T-helper 2 cell treated with Interferon-gamma antibody and Interleukin-4, amounts not matched to agents 5 μg/mL and 100 μg/mL, for 36 hours (primary cell): Measurements from ENCODE around the gene SHB.
A peak's percentile ranks its signal among the peaks of the same experiment; 100 is the strongest.

Source experiments
- DNase-seq: peaks from one replicate; pipeline ENCODE4 v3.0.0; 2021; ENCODE audit warnings: low spot score
- H3K27ac Mint-ChIP-seq: one replicate; pipeline ENCODE4 v1.8.0; 2021; ENCODE audit warnings: mild to moderate bottlenecking, mixed read lengths
- H3K27me3 Mint-ChIP-seq: one replicate; pipeline ENCODE4 v1.8.0; 2021; ENCODE audit warnings: low read depth, mixed read lengths
- H3K36me3 Mint-ChIP-seq: one replicate; pipeline ENCODE4 v1.8.0; 2021; ENCODE audit warnings: low read depth, mixed read lengths
- H3K4me1 Mint-ChIP-seq: one replicate; pipeline ENCODE4 v1.8.0; 2021; ENCODE audit warnings: low read depth, mixed read lengths
- H3K4me3 Mint-ChIP-seq: one replicate; pipeline ENCODE4 v1.8.0; 2022; ENCODE audit warnings: mild to moderate bottlenecking, moderate library complexity, mixed read lengths
- H3K9me3 Mint-ChIP-seq: one replicate; pipeline ENCODE4 v1.8.0; 2021; ENCODE audit warnings: mixed read lengths

The SHB gene

GRCh38 chr9:37961351-37961750, 107.7 kb downstream of the SHB start:
- H3K4me1 Mint-ChIP-seq: peaks cover 27% of the 10 kb centered on the region
- H3K4me3 Mint-ChIP-seq: no peak overlapping the region
- no peak overlapping the region for H3K27ac Mint-ChIP-seq
- no peaks in the 10 kb centered on the region for H3K27me3 Mint-ChIP-seq
- no peaks in the 10 kb centered on the region for H3K36me3 Mint-ChIP-seq
- H3K9me3 Mint-ChIP-seq: no peaks in the 10 kb centered on the region
- DNase-seq: no peak

- H3K27ac Mint-ChIP-seq: no peak overlapping the region
- no peak overlapping the region for H3K4me3 Mint-ChIP-seq
- H3K27me3 Mint-ChIP-seq: no peaks in the 10 kb centered on the region
- no peak for DNase-seq
- no peaks in the 10 kb centered on the region for H3K9me3 Mint-ChIP-seq
- peaks cover 26% of the 10 kb centered on the region for H3K4me1 Mint-ChIP-seq
- no peaks in the 10 kb centered on the region for H3K36me3 Mint-ChIP-seq
Observed at GRCh38 chr9:37960631-37961030, 108.4 kb downstream of the SHB start.

DNA sequence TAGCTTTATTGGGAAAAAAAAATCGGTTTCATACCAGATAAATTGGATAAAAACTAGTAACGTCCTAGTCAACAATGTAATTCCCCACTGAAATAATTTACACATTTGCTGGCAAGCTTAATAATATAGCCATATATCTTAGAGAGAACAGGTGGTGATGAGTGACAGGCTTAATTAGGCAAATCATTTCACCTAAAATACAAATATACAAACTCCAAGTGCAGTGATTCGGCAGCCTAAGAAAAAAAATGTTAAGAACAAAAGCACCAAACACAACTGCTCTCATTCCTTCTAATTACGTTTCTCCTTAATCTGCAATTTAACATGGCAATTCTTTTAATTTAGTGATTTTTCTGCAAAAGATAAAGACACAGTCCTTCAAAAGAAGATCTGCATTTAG, 109.1 kb downstream of the SHB start:
- Mint-ChIP-seq H3K27ac (no peak overlapping the region), H3K27me3 (no peaks in the 10 kb centered on the region), H3K4me3 (no peak overlapping the region), H3K9me3 (no peaks in the 10 kb centered on the region), H3K4me1 (peaks cover 22% of the 10 kb centered on the region), H3K36me3 (no peaks in the 10 kb centered on the region)
- no peak for DNase-seq

DNA sequence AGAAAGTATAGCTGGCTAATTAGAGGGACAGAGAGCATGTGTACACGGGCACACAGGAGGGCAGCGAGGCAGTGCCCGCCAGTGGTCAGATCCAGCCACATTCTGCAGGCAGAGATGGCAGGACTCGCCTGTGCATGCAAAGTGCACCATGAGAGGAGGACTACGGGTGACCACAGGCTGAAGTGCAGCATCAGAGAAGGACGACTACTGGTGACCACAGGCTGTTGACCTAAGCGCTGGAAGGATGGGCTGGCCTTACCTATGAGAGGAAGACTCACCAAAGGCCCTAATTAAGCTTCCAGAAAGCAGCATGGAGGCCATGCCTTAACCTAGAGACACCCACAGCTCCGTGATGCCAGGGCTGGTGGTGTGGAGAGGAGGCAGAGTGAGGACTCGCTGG, 110.9 kb downstream of the SHB start:
- Mint-ChIP-seq H3K9me3 (no peaks in the 10 kb centered on the region), H3K36me3 (no peaks in the 10 kb centered on the region), H3K4me3 (no peak overlapping the region), H3K4me1 (peaks cover 19% of the 10 kb centered on the region), H3K27me3 (no peaks in the 10 kb centered on the region), H3K27ac (no peak overlapping the region)
- DNase-seq: no peak

DNA sequence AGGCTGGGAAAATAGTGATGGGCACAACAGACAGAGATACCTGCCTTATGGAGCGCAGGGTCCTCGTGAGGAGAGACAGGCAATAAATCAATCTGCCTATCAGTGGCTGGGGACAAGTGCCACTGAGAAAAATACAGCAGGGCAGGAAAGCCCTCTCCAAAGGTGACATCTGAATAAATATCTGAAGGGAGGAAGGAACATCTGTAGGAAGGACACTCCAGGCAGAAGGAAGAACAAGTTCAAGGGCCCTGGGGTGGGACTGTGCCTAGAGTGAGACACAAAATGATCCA, 111.4 kb downstream of the SHB start:
- DNase-seq: no peak
- Mint-ChIP-seq H3K27me3 (no peaks in the 10 kb centered on the region), H3K4me3 (no peak overlapping the region), H3K4me1 (peaks cover 19% of the 10 kb centered on the region), H3K27ac (no peak overlapping the region), H3K9me3 (no peaks in the 10 kb centered on the region), H3K36me3 (no peaks in the 10 kb centered on the region)

DNA sequence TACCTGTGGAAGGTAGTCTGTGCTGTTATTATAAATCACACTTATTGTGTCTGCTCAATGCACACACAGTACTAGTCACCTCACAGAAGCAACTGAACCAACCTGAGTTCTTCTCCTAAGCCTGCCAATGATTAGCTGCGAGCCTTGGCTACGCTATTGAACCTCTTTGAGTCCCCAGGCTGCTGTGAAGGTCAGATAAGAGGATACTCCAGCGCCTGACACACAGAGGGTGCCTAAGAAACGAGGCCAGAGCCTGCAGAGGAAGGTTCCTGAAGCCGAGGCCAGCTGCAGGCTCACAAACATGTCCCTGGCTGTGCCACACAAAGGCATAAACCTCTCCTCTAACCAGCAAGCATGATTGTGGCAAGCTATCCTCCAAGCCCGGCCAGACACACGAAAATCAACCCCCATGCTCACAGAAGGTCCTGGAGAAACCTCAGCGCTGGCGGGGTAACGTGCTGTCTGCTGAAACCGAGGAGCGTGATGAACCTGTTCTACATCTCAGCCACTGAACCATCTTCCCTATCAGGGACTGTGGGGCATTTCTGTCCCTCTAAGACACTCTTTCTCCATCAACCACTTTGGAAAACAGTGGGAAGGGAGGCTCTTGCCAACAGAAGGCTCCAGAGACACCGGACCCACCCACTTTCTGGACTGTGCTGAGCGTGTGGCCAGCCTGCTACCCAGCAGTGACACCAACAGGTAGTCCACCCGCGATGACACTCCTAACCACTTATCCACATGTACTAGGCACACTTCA, 111.9 kb downstream of the SHB start:
- no peak overlapping the region for H3K27ac Mint-ChIP-seq
- no peak for DNase-seq
- H3K9me3 Mint-ChIP-seq: no peaks in the 10 kb centered on the region
- no peaks in the 10 kb centered on the region for H3K27me3 Mint-ChIP-seq
- no peak overlapping the region for H3K4me3 Mint-ChIP-seq
- no peaks in the 10 kb centered on the region for H3K36me3 Mint-ChIP-seq
- peaks cover 19% of the 10 kb centered on the region for H3K4me1 Mint-ChIP-seq

DNA sequence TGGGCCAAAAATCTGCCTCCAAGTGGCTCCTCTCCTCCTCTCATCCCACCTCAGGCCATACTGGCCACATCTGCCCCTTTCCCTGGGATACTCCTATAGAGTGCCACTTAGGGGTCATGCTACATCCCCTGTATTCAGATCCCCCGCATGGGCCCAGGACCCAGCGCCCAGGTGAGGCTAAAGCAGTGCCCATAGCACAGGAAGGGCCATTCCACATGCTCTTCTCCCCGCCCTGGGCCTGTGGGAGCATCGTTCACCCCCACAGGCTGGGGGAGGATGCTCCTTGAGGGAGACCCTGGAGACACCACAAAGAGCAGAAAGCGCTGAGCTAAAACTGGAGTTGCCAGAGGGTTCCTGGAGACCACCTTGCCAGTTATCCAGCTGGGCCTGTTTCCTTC, 112.6 kb downstream of the SHB start:
- Mint-ChIP-seq H3K9me3 (no peaks in the 10 kb centered on the region), H3K4me1 (peaks cover 15% of the 10 kb centered on the region), H3K27ac (no peak overlapping the region), H3K36me3 (no peaks in the 10 kb centered on the region), H3K4me3 (no peak overlapping the region), H3K27me3 (no peaks in the 10 kb centered on the region)
- no peak for DNase-seq

DNA sequence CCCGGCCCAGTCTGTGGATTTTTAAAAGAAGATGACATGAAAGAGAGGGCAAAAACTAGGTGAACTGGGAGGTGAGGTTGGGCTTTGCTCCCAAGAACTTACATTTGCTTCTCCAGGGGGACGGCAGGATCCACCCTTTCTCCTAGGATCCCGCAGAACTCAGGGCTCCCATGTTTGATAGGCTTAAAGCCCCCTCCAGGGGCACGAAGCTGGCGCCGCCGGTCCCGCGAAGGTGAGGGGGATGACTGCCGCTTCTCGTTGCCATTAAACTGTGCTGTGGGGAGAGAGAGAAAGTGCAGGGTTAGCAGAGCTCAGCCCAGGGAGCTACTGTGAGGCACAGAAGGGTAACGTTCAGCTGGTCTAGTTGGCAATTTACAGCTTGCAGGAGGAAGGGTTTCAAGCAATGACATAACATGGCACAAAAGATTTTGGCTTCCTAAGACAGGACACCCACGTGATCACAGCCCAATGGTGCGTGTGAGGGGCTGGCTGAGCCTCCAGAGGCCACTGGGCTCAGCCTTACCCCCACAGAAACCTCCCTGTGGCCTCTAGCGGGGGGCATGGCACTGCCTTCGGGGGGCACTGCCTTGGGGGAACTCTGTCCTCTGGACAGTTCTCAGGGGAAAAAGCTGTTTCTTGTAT, 113.1 kb downstream of the SHB start:
- H3K4me3 Mint-ChIP-seq: no peak overlapping the region

GRCh38 chr9:37954581-37954981, 114.4 kb downstream of the SHB start:
- H3K9me3 Mint-ChIP-seq: no peaks in the 10 kb centered on the region
- peaks cover 10% of the 10 kb centered on the region for H3K4me1 Mint-ChIP-seq
- H3K36me3 Mint-ChIP-seq: no peaks in the 10 kb centered on the region
- DNase-seq: no peak
- no peaks in the 10 kb centered on the region for H3K27me3 Mint-ChIP-seq
- H3K27ac Mint-ChIP-seq: no peak overlapping the region
- H3K4me3 Mint-ChIP-seq: no peak overlapping the region

More for the DNA sequence above, 113.1 kb downstream of the SHB start:
- H3K27ac Mint-ChIP-seq: no peak overlapping the region
- no peak for DNase-seq
- H3K36me3 Mint-ChIP-seq: no peaks in the 10 kb centered on the region
- peaks cover 11% of the 10 kb centered on the region for H3K4me1 Mint-ChIP-seq
- no peaks in the 10 kb centered on the region for H3K27me3 Mint-ChIP-seq
- H3K9me3 Mint-ChIP-seq: no peaks in the 10 kb centered on the region

- Mint-ChIP-seq H3K9me3 (no peaks in the 10 kb centered on the region), H3K27me3 (no peaks in the 10 kb centered on the region), H3K36me3 (no peaks in the 10 kb centered on the region), H3K27ac (peak overlapping the region; percentile 41), H3K4me3 (no peak overlapping the region), H3K4me1 (peaks cover 10% of the 10 kb centered on the region)
- peak; percentile 61 for DNase-seq
Observed at GRCh38 chr9:37953775-37954437, 115.1 kb downstream of the SHB start.

DNA sequence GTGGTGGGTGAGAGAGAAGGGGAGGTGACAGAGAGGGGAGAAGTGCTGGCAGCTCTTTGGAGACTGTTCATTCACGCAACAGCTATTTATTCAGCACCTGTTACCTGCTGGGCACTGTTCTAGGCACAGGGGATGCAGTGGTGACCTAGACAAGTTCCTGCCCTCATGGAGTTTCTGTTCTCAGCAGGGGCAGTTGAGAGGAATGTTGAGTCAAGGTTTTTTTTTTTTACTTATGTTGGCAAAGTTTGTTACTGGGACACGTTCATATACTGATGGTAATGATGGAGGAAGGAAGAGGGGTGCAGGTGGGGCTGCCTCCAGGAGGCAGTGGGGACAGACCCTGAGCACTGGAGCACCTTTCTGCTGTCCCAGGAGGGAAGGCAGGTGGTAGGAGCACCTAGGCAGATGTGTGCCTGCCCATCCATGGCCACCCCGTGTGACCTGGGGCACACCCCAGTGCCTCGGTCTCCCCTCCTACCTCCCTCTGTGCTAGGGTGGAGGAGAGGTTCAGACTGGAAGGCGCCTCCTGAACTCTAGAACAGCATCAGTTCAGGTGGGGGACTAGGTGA, 115.7 kb downstream of the SHB start:
- H3K9me3 Mint-ChIP-seq: no peaks in the 10 kb centered on the region

DNA sequence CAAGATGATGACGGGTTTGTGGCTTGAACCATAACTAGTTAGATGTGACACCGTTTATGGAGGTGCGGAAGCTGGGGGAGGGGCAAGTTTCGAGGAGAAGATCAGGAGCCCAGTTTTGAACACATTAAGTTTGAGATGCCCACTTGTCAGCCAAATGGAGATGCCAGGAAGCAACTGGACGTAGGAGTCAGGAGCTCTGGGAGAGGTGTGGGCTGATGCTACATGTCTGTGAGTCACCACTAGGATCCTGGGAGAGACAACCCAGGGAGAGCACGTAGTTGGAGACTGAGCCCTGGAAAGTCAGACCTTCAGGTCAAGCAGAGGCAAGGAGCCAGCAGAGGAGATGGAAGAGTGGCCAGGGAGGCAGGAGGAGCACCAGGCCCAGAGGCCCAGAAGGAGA, 116.3 kb downstream of the SHB start:
- no peak for DNase-seq
- Mint-ChIP-seq H3K27me3 (no peaks in the 10 kb centered on the region), H3K4me3 (no peak overlapping the region), H3K4me1 (peaks cover 10% of the 10 kb centered on the region), H3K9me3 (no peaks in the 10 kb centered on the region), H3K27ac (no peak overlapping the region), H3K36me3 (no peaks in the 10 kb centered on the region)

More for the DNA sequence above, 115.7 kb downstream of the SHB start:
- no peaks in the 10 kb centered on the region for H3K27me3 Mint-ChIP-seq
- no peak for DNase-seq
- no peak overlapping the region for H3K4me3 Mint-ChIP-seq
- H3K36me3 Mint-ChIP-seq: no peaks in the 10 kb centered on the region
- peaks cover 10% of the 10 kb centered on the region for H3K4me1 Mint-ChIP-seq
- no peak overlapping the region for H3K27ac Mint-ChIP-seq

DNA sequence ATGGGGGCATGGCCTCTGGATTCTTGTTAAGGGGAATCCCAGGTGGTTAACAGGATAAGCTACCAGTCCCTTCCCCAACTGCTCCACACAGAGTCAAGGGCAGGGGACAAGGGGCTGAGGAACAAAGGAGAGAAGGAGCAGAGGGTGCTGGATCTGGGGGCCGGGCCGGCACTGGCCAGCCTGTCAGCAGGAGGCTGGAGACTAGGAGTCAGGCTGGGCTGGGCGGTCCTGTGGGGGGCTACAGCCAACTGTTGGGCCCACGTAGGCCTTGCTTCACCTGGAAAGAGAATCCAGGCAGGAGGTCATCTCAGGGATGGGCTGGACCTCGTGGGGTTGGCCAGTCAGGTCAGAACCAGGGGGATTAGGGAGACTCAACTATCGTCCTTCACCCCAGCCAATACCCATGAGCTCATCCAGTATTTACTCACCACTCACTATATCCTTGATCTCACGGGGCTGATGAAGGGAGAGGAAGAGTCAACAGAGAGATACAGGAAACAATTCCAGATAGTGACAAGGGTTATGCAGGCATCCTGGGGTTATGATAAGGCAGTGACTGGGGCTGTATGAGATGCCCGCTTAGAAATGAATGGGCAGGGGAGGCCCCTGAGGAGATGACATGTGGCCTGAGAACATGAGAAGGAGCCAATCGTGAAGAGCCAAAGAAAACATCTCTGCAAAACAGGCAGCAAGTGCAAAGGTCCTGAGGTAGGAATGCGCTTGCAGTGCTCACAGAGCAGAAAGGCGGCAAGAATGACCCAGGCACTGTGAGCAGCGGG, 117.2 kb downstream of the SHB start:
- Mint-ChIP-seq H3K4me1 (peaks cover 10% of the 10 kb centered on the region), H3K27me3 (no peaks in the 10 kb centered on the region), H3K4me3 (no peak overlapping the region), H3K9me3 (no peaks in the 10 kb centered on the region), H3K27ac (no peak overlapping the region), H3K36me3 (no peaks in the 10 kb centered on the region)
- no peak for DNase-seq

GRCh38 chr9:37950561-37950960, 118.5 kb downstream of the SHB start:
- H3K27ac Mint-ChIP-seq: no peak overlapping the region
- no peaks in the 10 kb centered on the region for H3K36me3 Mint-ChIP-seq

More at GRCh38 chr9:37950561-37950960, 118.5 kb downstream of the SHB start:
- DNase-seq: no peak
- Mint-ChIP-seq H3K4me1 (peaks cover 10% of the 10 kb centered on the region), H3K27me3 (no peaks in the 10 kb centered on the region), H3K9me3 (no peaks in the 10 kb centered on the region), H3K4me3 (no peak overlapping the region)
